NCI-H2171 (cell line): ENCODE measurements around the gene GPX1.

ENCODE experiments used
- DNase-seq: peaks from one replicate; lab custom pipeline; 2025; lab: John Stamatoyannopoulos, UW

The GPX1 gene

DNA sequence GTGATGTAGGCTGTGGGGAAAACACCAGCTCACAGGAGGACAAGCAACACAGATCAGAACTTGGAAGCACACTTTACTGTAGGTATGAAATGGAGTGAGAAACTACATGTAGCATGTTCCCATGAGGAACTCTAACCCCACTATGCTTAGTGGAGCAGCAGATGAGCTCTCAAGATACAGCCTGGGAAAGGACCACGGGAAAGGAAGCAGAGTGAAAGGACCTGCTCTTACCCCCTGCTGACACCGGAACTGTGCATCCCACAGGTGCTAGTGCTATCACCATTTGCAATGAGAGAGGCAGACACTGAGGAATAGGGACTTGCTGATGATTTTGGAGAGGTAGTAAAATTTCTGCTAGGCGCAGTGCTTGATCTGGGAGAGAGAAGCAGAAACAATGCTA lies 46.9 kb downstream of the GPX1 start:
- DNase-seq = no peak

- DNase-seq = no peak
These were observed 47.5 kb downstream of the GPX1 start for GRCh38 chr3:49310677-49311076.
